ENCODE results near the gene ACAP1.

Gene ACAP1

DNA sequence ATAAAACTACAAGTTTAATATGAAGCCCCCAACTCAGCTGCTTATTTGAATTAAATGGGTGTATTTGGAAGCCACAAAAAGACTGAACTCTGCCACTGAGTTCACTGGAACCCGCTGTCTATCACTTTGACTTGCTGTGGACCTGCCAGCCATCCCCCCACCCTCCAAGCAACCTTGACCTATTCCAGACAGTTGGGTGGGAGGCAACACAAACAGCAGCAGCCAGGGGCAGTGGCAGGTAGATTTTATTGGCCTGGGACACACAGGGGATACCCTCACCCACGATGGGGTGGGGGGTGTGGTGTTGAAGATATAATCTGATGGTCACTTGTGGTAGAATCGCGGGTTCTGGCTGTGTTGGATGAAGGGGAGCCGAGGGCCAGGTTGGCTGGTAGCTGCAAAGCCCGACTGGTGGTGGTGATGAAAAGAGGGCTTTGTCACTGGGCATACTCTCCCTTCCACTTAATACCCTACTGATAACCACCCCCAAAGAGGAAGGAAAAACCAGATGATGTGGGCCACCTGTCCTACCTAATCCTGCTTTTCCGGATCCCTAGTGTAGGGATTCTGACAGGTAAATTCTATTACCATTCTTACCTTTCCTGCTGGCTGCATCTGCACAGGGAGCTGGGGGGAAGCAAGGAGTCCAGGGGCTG lies 23.8 kb upstream of the ACAP1 start:
- no peak for DNase-seq

- DNase-seq = no peak
Observed at GRCh38 chr17:7313088-7313889, 23.0 kb upstream of the ACAP1 start.

- DNase-seq = no peak
Observed at GRCh38 chr17:7313890-7314718, 22.2 kb upstream of the ACAP1 start.

GRCh38 chr17:7314719-7315569 lies 21.4 kb upstream of the ACAP1 start, which contains the start of gene GPS2:
Gene GPS2 (minus strand): TSS chr17:7315360. CDS start chr17:7315052, 308 bp downstream.
- peak; percentile 91 for DNase-seq

DNA sequence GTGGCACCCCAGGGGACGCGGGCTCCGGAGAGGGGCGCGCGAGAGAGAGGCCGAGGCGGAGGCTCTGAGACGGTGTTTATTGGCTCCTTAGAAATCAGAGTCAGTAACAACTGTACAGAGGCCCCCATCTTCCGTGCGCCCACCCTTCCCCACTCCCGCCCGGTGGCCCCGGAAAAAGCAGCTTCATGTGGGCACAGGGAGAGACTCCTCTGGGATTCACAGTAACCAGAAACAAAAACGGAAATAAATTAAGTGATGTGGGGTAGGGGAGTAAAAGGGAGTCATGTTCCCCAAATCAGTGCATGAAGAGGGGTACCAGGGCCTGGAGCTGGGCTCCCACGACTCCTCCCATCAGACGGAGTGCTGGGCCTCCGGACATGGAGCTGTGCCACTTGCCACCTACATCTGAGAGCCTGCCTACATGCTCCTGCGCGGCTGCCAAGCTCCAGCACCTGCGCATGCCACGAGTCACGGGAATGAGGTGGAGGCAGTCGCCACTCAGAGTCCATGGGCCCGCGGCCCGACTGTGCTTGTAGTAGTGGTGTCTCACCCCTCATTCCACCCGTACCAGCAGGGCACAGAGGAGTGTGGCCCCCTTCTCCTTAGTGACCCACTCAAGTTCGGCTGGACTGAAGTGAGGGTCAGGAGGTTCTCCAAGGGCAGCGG lies 20.6 kb upstream of the ACAP1 start:
- DNase-seq = no peak

DNA sequence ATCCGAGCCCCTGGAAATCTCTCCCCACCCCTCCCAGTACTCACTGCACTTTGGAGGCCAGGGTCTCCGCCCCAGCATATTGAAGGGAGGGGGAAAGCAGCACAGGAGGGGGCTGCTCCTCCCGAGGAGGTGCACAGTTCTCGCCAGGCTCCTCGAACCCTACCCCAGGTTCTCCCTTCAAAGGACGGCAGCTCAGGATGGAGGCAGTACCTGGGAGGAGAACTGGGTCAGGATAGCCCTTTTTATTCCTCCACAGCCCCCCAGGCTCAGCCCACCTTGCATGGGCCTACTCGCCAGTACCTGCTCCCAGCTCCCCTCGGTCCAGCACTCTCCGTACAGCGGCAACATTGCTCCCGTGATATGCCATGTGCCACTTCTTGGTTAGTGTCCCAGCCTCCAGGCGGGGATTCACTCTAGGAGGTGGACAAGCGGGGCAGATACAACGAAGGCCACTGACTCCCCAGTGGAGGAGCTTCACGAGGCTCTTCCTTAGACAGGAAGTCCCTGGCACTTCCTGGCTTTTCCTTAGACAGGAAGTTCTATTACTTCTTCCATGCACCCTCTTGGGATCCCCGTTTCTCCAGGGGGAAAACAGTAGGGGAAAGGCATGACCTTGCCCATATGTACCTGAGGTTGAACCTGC lies 19.0 kb upstream of the ACAP1 start:
- no peak for DNase-seq

- no peak for DNase-seq
Observed at GRCh38 chr17:7318121-7318860, 18.0 kb upstream of the ACAP1 start.

DNA sequence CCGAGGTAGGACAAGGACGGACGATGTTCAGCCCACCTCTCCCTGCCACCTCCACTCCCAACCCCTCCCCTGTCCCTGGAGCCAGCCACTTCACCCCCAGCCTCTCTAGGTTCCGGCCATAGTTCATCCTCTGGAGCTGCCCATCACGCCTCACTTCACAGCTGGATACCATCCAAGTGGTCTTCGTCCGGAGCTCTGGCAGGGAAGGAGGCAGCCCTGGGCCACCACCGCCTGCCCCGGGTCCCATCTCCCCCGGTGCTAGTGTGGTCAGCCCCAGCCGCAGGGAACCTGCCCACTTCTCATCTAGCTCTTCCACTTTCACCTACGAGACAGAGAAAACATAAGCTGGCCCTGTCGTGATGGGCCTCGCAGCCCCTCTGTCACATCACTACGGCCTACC lies 14.9 kb upstream of the ACAP1 start:
- no peak for DNase-seq

- no peak for DNase-seq
Observed at GRCh38 chr17:7322520-7323194, 13.7 kb upstream of the ACAP1 start.

DNA sequence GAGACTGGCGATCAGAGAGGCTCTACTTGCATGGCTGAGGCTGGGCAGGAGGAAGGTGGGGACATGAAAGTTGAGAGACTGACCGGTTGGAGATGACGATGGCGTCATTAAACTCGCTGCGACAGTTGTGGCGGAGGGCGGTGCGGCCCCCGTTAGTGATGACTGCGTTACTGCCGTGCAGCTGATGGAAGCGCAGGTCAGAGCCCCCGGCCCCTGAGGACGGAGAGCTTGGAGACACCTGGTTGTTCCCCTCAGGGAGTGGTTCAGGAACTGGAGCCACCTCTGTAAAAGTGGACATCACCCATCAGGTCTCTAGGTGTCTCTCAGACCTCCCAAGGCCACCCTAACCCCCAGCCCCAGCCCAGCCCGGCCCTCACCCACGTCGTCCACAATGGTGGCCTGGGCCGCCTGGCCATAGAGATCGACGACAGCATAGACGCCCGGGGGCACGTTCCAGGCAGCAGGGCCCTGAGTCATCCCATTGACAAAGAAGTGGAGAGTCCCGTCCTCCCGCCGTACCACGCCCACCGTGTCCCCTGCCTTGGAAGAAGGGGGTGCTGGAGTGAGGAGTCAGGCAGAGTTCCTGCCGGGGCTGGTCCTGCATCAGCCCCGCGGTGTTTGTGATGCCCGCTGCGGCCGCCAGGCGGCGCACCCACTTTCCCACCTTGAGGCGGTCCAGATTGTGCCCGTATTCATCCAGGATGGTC lies 12.4 kb upstream of the ACAP1 start:
- peak; percentile 50 for DNase-seq

DNA sequence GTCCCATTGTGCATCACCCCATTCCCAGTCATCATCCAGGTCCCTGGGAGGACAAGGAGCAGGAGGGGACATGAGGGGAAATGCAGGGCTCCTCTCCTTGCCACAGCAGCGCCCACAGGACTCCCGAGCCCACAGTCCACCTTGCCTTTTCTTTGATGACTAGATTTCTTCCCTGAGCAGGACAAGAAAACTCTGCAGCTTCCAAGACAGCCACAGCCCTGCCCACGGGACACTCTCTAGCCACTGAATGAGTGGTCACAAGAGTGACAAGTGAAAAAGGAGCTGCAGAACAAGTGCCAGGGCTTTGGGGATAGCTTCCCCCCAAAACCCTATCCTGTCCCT lies 11.9 kb upstream of the ACAP1 start:
- no peak for DNase-seq

GRCh38 chr17:7325031-7325528 lies 11.2 kb upstream of the ACAP1 start:
- no peak for DNase-seq

- no peak for DNase-seq
Observed at GRCh38 chr17:7326186-7326585, 10.1 kb upstream of the ACAP1 start.

GRCh38 chr17:7327056-7327455 lies 9.3 kb upstream of the ACAP1 start:
- no peak for DNase-seq

- DNase-seq = no peak
Observed at GRCh38 chr17:7327501-7327900, 8.8 kb upstream of the ACAP1 start.

DNA sequence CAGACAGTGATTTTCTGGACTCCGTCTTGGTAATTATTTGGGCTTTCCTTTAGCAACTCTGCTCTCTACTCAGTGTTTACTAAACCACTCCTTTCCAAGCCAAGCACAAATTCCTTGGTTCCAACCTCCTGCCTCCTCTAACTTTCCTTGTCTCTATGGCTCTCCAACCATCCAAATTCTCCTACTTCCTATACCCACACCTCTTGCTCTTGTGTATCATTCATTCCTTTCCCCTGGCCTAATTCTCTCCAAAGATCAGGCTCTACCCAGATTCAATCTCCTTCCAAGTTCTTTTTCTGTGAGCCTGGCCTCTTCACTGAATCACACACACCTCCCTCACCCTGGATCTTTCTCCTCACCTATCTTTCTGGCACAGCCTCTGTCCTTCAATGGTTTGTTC lies 8.3 kb upstream of the ACAP1 start:
- DNase-seq = no peak

DNA sequence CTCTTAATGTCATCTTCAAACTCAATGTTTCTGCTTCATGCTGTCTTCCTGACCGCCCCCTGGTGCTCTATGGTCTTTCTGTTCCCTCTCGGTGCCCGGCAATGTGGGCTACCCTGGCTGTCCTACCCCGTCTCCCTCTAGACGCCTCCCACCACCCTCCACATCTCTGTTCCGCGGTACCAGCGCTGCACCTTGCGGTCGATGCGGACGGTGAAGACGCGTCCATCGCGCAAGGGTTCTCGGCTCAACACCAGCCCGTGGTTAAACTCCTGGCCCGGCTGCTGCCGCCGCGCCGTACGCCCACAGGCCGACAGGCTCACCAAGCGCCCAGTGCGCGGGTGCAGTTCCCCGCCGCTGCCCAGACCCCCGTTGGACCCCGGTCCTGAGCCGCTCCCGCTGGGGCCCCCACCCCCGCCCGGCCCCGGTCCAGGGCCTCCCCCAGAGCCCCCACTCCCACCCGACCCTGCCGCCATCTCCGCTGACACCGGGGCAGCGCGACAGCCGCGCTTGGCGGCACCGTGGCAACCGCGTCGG lies 7.4 kb upstream of the ACAP1 start, which contains the start of gene NEURL4:
Gene NEURL4, minus strand, starts transcription at position 496 of the 534 bp plus-strand sequence. Its CDS starts 23 bp downstream, at position 473.
- DNase-seq = peak; percentile 22

GRCh38 chr17:7329374-7329996 lies 6.8 kb upstream of the ACAP1 start:
- peak; percentile 97 for DNase-seq
